Keratinocyte (primary cell): ENCODE measurements around the gene TEKT2. TPM values are rescaled to one million over a fixed set of nuclear protein-coding genes. Genes with fewer than 3 reads are reported as not detected.

ENCODE experiments used
- DNase-seq: peaks from one replicate; pipeline ENCODE4 v3.0.0-alpha.2; 2011; ENCODE audit warnings: low read depth, missing footprints, low spot score
- FAIRE-seq: peaks from 2 replicates; lab custom pipeline; 2011; peaks lifted over from hg19 to GRCh38; lab: Jason Lieb, UNC
- H2AFZ ChIP-seq: 2 replicates; pipeline ENCODE4 v1.6.0; 2012; ENCODE audit warnings: low read length, control low read depth, inconsistent platforms; ENCODE audit not compliant: control insufficient read depth
- H3K27ac ChIP-seq: 2 replicates; pipeline ENCODE4 v1.5.1; 2011; ENCODE audit warnings: low read length; ENCODE audit not compliant: control insufficient read depth, insufficient read depth
- H3K27me3 ChIP-seq: 3 replicates; pipeline ENCODE4 v1.6.0; 2011; ENCODE audit warnings: low read length; ENCODE audit not compliant: control insufficient read depth, insufficient read depth; ENCODE audit errors: extremely low read depth
- H3K36me3 ChIP-seq, 2 experiments: 2 replicates in 1 of 2; 3 replicates in 1 of 2; pipeline ENCODE4 v1.5.1; 2011; ENCODE audit warnings: low read length in 2 of 2, mild to moderate bottlenecking in 1 of 2; ENCODE audit not compliant: control insufficient read depth in 2 of 2, insufficient read depth in 2 of 2; ENCODE audit errors: extremely low read depth in 1 of 2
- H3K4me1 ChIP-seq: 3 replicates; pipeline ENCODE4 v1.5.1; 2011; ENCODE audit warnings: low read length; ENCODE audit not compliant: control insufficient read depth, insufficient read depth; ENCODE audit errors: extremely low read depth
- H3K4me2 ChIP-seq: 3 replicates; pipeline ENCODE4 v1.6.0; 2011; ENCODE audit warnings: low read depth, low read length; ENCODE audit not compliant: control insufficient read depth, insufficient read depth; ENCODE audit errors: extremely low read depth
- H3K4me3 ChIP-seq, 3 experiments: fragments of 200-600 bp in 1 of 3; sonication (generic) in 1 of 3; 2 replicates in 2 of 3; 3 replicates in 1 of 3; pipeline ENCODE4 v1.5.1; 2011 to 2016; ENCODE audit warnings: low read length in 3 of 3, mild to moderate bottlenecking in 3 of 3, control low read depth in 2 of 3, inconsistent platforms in 1 of 3, low read depth in 1 of 3, mixed read lengths in 1 of 3, mixed run types in 1 of 3, moderate library complexity in 1 of 3; ENCODE audit not compliant: control insufficient read depth in 2 of 3, insufficient read depth in 2 of 3; ENCODE audit errors: extremely low read depth in 1 of 3
- H3K79me2 ChIP-seq: 2 replicates; pipeline ENCODE4 v1.6.0; 2012; ENCODE audit warnings: low read length; ENCODE audit not compliant: control insufficient read depth, insufficient read depth
- H3K9ac ChIP-seq: 3 replicates; pipeline ENCODE4 v1.6.0; 2011; ENCODE audit warnings: low read length; ENCODE audit not compliant: control insufficient read depth, insufficient read depth; ENCODE audit errors: extremely low read depth
- H3K9me1 ChIP-seq: 3 replicates; pipeline ENCODE4 v1.6.0; 2011; ENCODE audit warnings: low read length; ENCODE audit not compliant: control insufficient read depth, insufficient read depth; ENCODE audit errors: extremely low read depth
- H3K9me3 ChIP-seq: 2 replicates; pipeline ENCODE4 v1.5.1; 2012; ENCODE audit warnings: low read depth, low read length; ENCODE audit not compliant: control insufficient read depth
- H4K20me1 ChIP-seq: 3 replicates; pipeline ENCODE4 v1.6.0; 2011; ENCODE audit warnings: low read length; ENCODE audit not compliant: control insufficient read depth, insufficient read depth; ENCODE audit errors: extremely low read depth
- CTCF ChIP-seq, 3 experiments: IDR thresholded peaks in 1 of 3; conservative IDR thresholded peaks in 1 of 3; optimal IDR thresholded peaks in 1 of 3; 2 replicates in 2 of 3; 3 replicates in 1 of 3; pipeline versions ENCODE3 to v1.5.1; 2011; ENCODE audit warnings: low read length in 3 of 3, mild to moderate bottlenecking in 3 of 3, moderate library complexity in 2 of 3, control low read depth in 1 of 3, inconsistent platforms in 1 of 3; ENCODE audit not compliant: insufficient read depth in 2 of 3; ENCODE audit errors: extremely low read depth in 1 of 3
- EZH2 ChIP-seq: IDR thresholded peaks from one replicate; pipeline ENCODE4 v1.6.1; 2012; ENCODE audit warnings: inconsistent platforms, mild to moderate bottlenecking, low read length, moderate library complexity
- dilution Hi-C: fragments of 300-500 bp; cut with MboI; formaldehyde crosslinking; loops from one replicate; pipeline ENCODE4 v1.7.0; 2020; ENCODE audit warnings: low sequenced_read_pairs; ENCODE audit not compliant: extremely low pct_ligation_motif_present
- polyA plus RNA-seq, 5 experiments: library from polyadenylated mRNA; depleted of rRNA in 3 of 5; stranded (reverse) in 3 of 5; stranded (forward) in 1 of 5; unstranded in 1 of 5; fragments of >200 nt; gene quantifications; 1 replicate in 1 of 5; 2 replicates in 3 of 5; 3 replicates in 1 of 5; pipeline versions ENCODE4 v1.2.1 to v1.2.3, GENCODE V29; 2011 to 2012; ENCODE audit warnings: missing spikeins in 2 of 5, low read depth in 1 of 5, low replicate concordance in 1 of 5

The TEKT2 gene
- polyA plus RNA-seq, 1 donor (not counting 4 experiments of a cell fraction or from before 2014, with no cell fraction given) = 0.03 TPM

GRCh38 chr1:36067871-36068270 is 16.0 kb upstream of the TEKT2 start:
- FAIRE-seq (no peak), DNase-seq (no peak)
- Histone ChIP-seq H3K27me3 (no peaks in the 10 kb centered on the region), H4K20me1 (no peaks in the 10 kb centered on the region), H3K4me2 (no peak overlapping the region), H3K4me1 (no peaks in the 10 kb centered on the region), H3K9me1 (no peaks in the 10 kb centered on the region), H3K36me3 (no peaks in the 10 kb centered on the region), H3K9me3 (no peaks in the 10 kb centered on the region), H3K9ac (no peak overlapping the region), H3K27ac (no peak overlapping the region), H3K4me3 (no peak overlapping the region), H2AFZ (no peak overlapping the region), H3K79me2 (no peaks in the 10 kb centered on the region)
- dilution Hi-C loops = no loop called here
- TF ChIP-seq CTCF (optimal IDR thresholded peaks at IDR 0.05 in 1 of 3, IDR thresholded peaks at IDR 0.05 in 1 of 3, conservative IDR thresholded peaks at IDR 0.05 in 1 of 3; ENCODE audit: extremely low read depth in 1 of 3, insufficient read depth in 2 of 3, low read length in 3 of 3) (no peak), EZH2 (no peak)

- Histone ChIP-seq H3K9ac (no peak overlapping the region), H2AFZ (no peak overlapping the region), H4K20me1 (no peaks in the 10 kb centered on the region), H3K36me3 (no peaks in the 10 kb centered on the region), H3K79me2 (no peaks in the 10 kb centered on the region), H3K4me3 (no peak overlapping the region), H3K27ac (no peak overlapping the region), H3K9me1 (no peaks in the 10 kb centered on the region), H3K27me3 (no peaks in the 10 kb centered on the region), H3K9me3 (no peaks in the 10 kb centered on the region), H3K4me1 (no peaks in the 10 kb centered on the region), H3K4me2 (no peak overlapping the region)
- dilution Hi-C loops = no loop called here
- FAIRE-seq (no peak), DNase-seq (no peak)
- TF ChIP-seq EZH2 = no peak
- TF ChIP-seq CTCF (optimal IDR thresholded peaks at IDR 0.05 in 1 of 3, IDR thresholded peaks at IDR 0.05 in 1 of 3, conservative IDR thresholded peaks at IDR 0.05 in 1 of 3; ENCODE audit: extremely low read depth in 1 of 3, insufficient read depth in 2 of 3, low read length in 3 of 3) = no peak
Observed at GRCh38 chr1:36068866-36069265, 15.0 kb upstream of the TEKT2 start.
